HEK293T (cell line): ENCODE data around the gene VEZF1.

Experiments
- ARNT ChIP-seq: fragments of 450-650 bp; IDR thresholded peaks from 2 replicates; pipeline ENCODE4 v1.6.1; 2017; ENCODE audit warnings: mild to moderate bottlenecking
- BHLHE40 ChIP-seq: fragments of 450-650 bp; IDR thresholded peaks from 2 replicates; pipeline ENCODE4 v1.6.1; 2016; ENCODE audit warnings: mild to moderate bottlenecking, moderate library complexity, borderline replicate concordance
- CTBP1 ChIP-seq: fragments of 450-650 bp; IDR thresholded peaks from 2 replicates; pipeline ENCODE4 v1.6.1; 2016; ENCODE audit warnings: borderline replicate concordance
- ELF4 ChIP-seq: fragments of 450-650 bp; IDR thresholded peaks from 2 replicates; pipeline ENCODE4 v1.6.1; 2017; ENCODE audit warnings: antibody characterized with exemption
- FOXK2 ChIP-seq: fragments of 450-650 bp; IDR thresholded peaks from 2 replicates; pipeline ENCODE4 v1.6.1; 2016; ENCODE audit warnings: mild to moderate bottlenecking
- FOXM1 ChIP-seq: fragments of 450-650 bp; IDR thresholded peaks from 2 replicates; pipeline ENCODE4 v1.6.1; 2017; ENCODE audit warnings: mild to moderate bottlenecking, borderline replicate concordance
- HDGF ChIP-seq: fragments of 450-650 bp; IDR thresholded peaks from 2 replicates; pipeline ENCODE4 v1.6.1; 2017; ENCODE audit warnings: antibody characterized with exemption, borderline replicate concordance
- LEF1 ChIP-seq: fragments of 450-650 bp; IDR thresholded peaks from 2 replicates; pipeline ENCODE4 v1.6.1; 2017; ENCODE audit warnings: mild to moderate bottlenecking, borderline replicate concordance
- NFRKB ChIP-seq: fragments of 450-650 bp; IDR thresholded peaks from 2 replicates; pipeline ENCODE4 v1.6.1; 2016; ENCODE audit warnings: mild to moderate bottlenecking, moderate library complexity
- PKNOX1 ChIP-seq: fragments of 450-650 bp; IDR thresholded peaks from 2 replicates; pipeline ENCODE4 v1.6.1; 2016
- SUZ12 ChIP-seq: fragments of 450-650 bp; IDR thresholded peaks from 2 replicates; pipeline ENCODE4 v1.6.1; 2016; ENCODE audit warnings: mild to moderate bottlenecking
- TARDBP ChIP-seq: fragments of 450-650 bp; IDR thresholded peaks from 2 replicates; pipeline ENCODE4 v1.6.1; 2016

GRCh38 chr17:58006924-58007780 is 19.1 kb upstream of the VEZF1 start, which contains the start of gene SRSF1:
- TF ChIP-seq NFRKB (peak; percentile 98), HDGF (no peak), LEF1 (no peak), FOXM1 (peak; percentile 38; the same call in 1 of the 2 replicates), BHLHE40 (no peak), ARNT (no peak), TARDBP (0 out of 2 replicates have a peak, but pooled peaks have one; percentile 8), SUZ12 (no peak), FOXK2 (no peak), PKNOX1 (peak; percentile 83), CTBP1 (0 out of 2 replicates have a peak, but pooled peaks have one; percentile 2), ELF4 (peak; percentile 75)
